ENCODE measurements around the gene KANSL1L. TPM values are rescaled to one million over a fixed set of nuclear protein-coding genes. Genes with fewer than 3 reads are reported as not detected.

Gene KANSL1L
- total RNA-seq, 1 experiment from 2014 or later, result 7.4 TPM

DNA sequence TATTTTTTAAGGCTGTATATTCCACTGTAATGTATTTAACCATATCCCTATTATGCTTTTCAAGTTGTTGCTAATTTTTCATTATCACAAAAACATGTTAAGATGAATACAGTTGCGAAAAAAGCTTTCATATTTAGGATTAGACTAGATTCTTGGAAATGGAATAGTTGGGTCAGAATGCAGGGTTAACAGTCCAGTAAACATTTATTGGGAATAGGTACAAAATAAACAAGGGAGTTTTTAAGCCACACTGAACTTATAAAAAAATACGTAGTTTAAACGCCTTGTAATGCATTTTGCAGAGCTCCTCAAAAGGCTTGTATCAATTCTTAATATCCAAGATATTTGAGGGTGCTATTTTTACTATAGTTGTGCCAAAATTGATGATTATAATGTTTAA is 133.1 kb downstream of the KANSL1L start:
- no peak for DNase-seq (ENCODE audit: unreplicated experiment)
- POLR2A ChIA-PET, result no interaction called here
- CTCF ChIA-PET, result no interaction called here
- no TSS peak for BruUV-seq (replicated peaks)
- Mint-ChIP-seq H3K36me3 (ENCODE audit: insufficient read depth, unreplicated experiment) (peaks cover 22% of the 10 kb centered on the region), H3K9me3 (ENCODE audit: unreplicated experiment) (no peaks in the 10 kb centered on the region), H3K4me1 (ENCODE audit: insufficient read depth, unreplicated experiment) (no peaks in the 10 kb centered on the region), H3K4me3 (ENCODE audit: unreplicated experiment) (no peak overlapping the region), H3K27me3 (ENCODE audit: insufficient read depth, unreplicated experiment) (no peaks in the 10 kb centered on the region), H3K27ac (ENCODE audit: low read depth, unreplicated experiment) (no peak overlapping the region)
- intact Hi-C loops (cut with micrococcal nuclease), result no loop called here
- TF ChIP-seq, protein P1, sequence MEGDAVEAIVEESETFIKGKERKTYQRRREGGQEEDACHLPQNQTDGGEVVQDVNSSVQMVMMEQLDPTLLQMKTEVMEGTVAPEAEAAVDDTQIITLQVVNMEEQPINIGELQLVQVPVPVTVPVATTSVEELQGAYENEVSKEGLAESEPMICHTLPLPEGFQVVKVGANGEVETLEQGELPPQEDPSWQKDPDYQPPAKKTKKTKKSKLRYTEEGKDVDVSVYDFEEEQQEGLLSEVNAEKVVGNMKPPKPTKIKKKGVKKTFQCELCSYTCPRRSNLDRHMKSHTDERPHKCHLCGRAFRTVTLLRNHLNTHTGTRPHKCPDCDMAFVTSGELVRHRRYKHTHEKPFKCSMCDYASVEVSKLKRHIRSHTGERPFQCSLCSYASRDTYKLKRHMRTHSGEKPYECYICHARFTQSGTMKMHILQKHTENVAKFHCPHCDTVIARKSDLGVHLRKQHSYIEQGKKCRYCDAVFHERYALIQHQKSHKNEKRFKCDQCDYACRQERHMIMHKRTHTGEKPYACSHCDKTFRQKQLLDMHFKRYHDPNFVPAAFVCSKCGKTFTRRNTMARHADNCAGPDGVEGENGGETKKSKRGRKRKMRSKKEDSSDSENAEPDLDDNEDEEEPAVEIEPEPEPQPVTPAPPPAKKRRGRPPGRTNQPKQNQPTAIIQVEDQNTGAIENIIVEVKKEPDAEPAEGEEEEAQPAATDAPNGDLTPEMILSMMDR (IDR thresholded peaks at IDR 0.05; ENCODE audit: unreplicated experiment), result no peak

DNA sequence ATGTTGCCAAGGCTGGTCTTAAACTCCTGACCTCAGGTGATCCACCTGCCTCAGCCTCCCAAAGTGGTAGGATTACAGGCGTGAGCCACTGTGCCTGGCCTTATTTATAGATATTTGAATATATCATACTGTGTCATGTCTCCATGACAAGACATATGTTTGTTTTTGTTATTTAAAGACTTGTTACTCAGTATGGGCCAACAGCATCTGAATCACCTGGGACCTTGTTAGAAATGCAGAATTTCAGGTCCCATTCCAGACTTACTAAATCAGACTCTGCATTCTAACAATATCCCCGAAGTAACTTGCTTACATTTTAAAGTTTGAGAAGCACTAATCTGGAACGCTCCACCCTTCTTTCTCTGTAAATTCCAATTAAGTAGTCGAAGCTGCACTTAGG is 135.5 kb downstream of the KANSL1L start:
- ChIA-PET CTCF (no interaction called here), POLR2A (no interaction called here)
- peaks cover 22% of the 10 kb centered on the region for H3K36me3 Mint-ChIP-seq (ENCODE audit: insufficient read depth, unreplicated experiment)
- H3K4me3 Mint-ChIP-seq (ENCODE audit: unreplicated experiment), result no peak overlapping the region
- H3K27ac Mint-ChIP-seq (ENCODE audit: low read depth, unreplicated experiment), result no peak overlapping the region
- no peaks in the 10 kb centered on the region for H3K9me3 Mint-ChIP-seq (ENCODE audit: unreplicated experiment)
- H3K27me3 Mint-ChIP-seq (ENCODE audit: insufficient read depth, unreplicated experiment), result no peaks in the 10 kb centered on the region
- H3K4me1 Mint-ChIP-seq (ENCODE audit: insufficient read depth, unreplicated experiment), result no peaks in the 10 kb centered on the region
- no peak for DNase-seq (ENCODE audit: unreplicated experiment)
- TF ChIP-seq, protein P1 (IDR thresholded peaks at IDR 0.05; ENCODE audit: unreplicated experiment), result no peak
- no TSS peak for BruUV-seq (replicated peaks)
- intact Hi-C loops (cut with micrococcal nuclease), result no loop called here

DNA sequence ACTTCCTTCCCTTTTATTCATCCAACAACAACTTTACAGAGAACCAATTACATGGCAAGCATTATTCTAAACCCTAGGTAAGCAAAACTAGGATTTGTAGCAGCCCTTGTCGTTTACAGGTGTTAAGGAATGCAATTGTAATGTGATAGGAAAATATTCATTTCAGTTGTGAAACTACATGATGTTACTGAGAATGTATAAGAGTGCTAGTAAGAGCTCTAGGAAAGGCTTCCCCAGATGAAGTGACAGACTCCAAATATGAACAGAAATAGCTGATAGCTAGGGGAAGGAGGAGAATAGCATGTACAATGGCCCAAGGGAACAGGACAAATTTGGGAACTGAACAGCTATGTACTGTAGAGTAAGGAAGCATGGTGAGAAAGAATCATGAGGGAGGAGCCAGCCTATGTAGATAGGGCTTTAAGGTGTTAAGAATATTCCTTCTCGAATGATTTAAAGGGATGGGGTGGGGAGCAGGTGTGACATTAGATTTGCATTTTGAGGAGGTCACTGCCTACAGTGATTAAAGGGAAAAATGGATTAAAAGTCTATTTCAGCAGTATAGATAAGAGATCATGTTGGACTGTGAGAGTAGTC is 137.0 kb downstream of the KANSL1L start:
- TF ChIP-seq, protein P1 (IDR thresholded peaks at IDR 0.05; ENCODE audit: unreplicated experiment), result no peak
- Mint-ChIP-seq H3K27me3 (ENCODE audit: insufficient read depth, unreplicated experiment) (no peaks in the 10 kb centered on the region), H3K36me3 (ENCODE audit: insufficient read depth, unreplicated experiment) (peaks cover 26% of the 10 kb centered on the region), H3K27ac (ENCODE audit: low read depth, unreplicated experiment) (no peak overlapping the region), H3K4me3 (ENCODE audit: unreplicated experiment) (no peak overlapping the region), H3K4me1 (ENCODE audit: insufficient read depth, unreplicated experiment) (no peaks in the 10 kb centered on the region), H3K9me3 (ENCODE audit: unreplicated experiment) (no peaks in the 10 kb centered on the region)
- ChIA-PET CTCF (interaction anchor here (0.7 to 1.1 kb wide), 3 partner anchors 37 to 165 kb away, joined by 3 to 4 read pairs (median 4); no protein-coding TSS in a partner anchor), POLR2A (interaction anchor here (0.6 kb wide), 1 partner anchor 20 kb away, joined by 3 read pairs; no protein-coding TSS in a partner anchor)
- no TSS peak for BruUV-seq (replicated peaks)
- intact Hi-C loops (cut with micrococcal nuclease), result no loop called here
- no peak for DNase-seq (ENCODE audit: unreplicated experiment)

DNA sequence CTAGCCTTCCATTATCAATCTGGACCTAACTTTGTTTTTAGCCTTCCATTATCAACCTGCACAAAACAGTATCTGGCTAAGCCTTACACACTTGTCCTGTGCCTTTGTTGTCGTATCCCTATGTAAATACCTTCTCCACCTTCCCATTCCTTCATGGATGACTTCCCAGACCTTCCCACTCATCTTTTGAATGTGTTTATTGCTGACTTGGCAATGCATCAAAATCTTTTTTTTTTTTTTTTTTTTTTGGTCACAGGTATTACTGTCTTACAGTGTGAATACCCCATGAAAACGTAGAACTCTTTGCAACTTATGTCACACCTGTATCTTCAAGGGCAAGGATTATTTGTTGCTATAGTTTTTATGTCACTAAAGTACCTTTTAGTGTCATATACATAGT is 143.0 kb downstream of the KANSL1L start:
- no peak for DNase-seq (ENCODE audit: unreplicated experiment)
- Mint-ChIP-seq H3K36me3 (ENCODE audit: insufficient read depth, unreplicated experiment) (peaks cover 51% of the 10 kb centered on the region), H3K4me3 (ENCODE audit: unreplicated experiment) (no peak overlapping the region), H3K27ac (ENCODE audit: low read depth, unreplicated experiment) (peak overlapping the region; percentile 58), H3K27me3 (ENCODE audit: insufficient read depth, unreplicated experiment) (no peaks in the 10 kb centered on the region), H3K4me1 (ENCODE audit: insufficient read depth, unreplicated experiment) (no peaks in the 10 kb centered on the region), H3K9me3 (ENCODE audit: unreplicated experiment) (no peaks in the 10 kb centered on the region)
- intact Hi-C loops (cut with micrococcal nuclease), result no loop called here
- TF ChIP-seq, protein P1 (IDR thresholded peaks at IDR 0.05; ENCODE audit: unreplicated experiment), result no peak
- POLR2A ChIA-PET, result no interaction called here
- no TSS peak for BruUV-seq (replicated peaks)
- CTCF ChIA-PET, result no interaction called here
